ENCODE data around the gene ATG7.

DNA sequence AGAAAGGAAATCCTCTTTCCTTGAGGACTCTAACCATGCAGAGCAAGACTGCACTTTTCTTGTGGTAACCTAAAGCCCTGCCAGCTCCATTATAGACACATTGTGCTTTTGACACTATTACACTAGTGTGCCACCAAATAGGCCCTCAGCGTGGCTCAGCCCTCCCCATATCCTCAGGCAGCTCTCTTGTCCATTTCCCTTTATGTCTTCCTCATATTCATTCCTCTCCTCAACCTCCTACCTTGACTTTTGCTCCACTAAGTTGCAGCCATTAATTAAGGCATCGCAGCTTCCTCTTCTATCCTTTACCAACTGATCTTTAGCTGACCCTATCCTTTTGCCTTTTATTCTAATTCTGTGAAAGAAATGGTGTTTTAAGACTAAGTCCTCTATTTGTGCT, 3.7 kb downstream of the ATG7 start:
- TF ChIP-seq POLR2A (IDR thresholded peaks at IDR 0.05) = no peak
- TF ChIP-seq, protein P1, sequence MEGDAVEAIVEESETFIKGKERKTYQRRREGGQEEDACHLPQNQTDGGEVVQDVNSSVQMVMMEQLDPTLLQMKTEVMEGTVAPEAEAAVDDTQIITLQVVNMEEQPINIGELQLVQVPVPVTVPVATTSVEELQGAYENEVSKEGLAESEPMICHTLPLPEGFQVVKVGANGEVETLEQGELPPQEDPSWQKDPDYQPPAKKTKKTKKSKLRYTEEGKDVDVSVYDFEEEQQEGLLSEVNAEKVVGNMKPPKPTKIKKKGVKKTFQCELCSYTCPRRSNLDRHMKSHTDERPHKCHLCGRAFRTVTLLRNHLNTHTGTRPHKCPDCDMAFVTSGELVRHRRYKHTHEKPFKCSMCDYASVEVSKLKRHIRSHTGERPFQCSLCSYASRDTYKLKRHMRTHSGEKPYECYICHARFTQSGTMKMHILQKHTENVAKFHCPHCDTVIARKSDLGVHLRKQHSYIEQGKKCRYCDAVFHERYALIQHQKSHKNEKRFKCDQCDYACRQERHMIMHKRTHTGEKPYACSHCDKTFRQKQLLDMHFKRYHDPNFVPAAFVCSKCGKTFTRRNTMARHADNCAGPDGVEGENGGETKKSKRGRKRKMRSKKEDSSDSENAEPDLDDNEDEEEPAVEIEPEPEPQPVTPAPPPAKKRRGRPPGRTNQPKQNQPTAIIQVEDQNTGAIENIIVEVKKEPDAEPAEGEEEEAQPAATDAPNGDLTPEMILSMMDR (IDR thresholded peaks at IDR 0.05) = no peak

All from uterus (tissue), 2 donors.